ENCODE data around the gene TPGS1.

TPGS1 gene

DNA sequence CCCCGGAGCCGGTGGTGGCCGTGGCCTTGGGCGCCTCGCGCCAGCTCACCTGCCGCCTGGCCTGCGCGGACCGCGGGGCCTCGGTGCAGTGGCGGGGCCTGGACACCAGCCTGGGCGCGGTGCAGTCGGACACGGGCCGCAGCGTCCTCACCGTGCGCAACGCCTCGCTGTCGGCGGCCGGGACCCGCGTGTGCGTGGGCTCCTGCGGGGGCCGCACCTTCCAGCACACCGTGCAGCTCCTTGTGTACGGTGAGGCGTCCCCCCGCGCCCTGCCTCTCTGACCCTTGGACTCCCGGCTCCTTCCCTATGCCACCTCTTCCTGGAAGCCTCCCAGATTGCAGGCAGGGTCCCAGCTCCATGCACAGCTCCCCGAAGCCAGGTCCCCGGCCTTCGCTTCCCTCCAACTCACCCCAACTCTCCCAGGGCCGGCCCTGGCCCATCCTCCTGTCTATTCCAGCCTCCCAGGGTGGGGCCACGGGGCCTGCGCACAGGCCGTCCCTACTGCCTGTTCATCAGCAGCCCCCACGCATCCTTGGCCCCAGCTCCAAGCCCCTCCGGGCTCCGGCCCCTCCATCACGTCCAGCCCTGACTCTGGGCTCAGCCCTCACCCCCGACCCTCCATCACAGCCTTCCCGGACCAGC lies 9.3 kb upstream of the TPGS1 start:
- ChIA-PET POLR2A (interaction anchor here (1.3 kb wide), 1 partner anchor 9 kb away, joined by 4 read pairs; no protein-coding TSS in a partner anchor), CTCF (interaction anchor here (1.1 kb wide), 1 partner anchor 13 kb away, joined by 5 read pairs; no protein-coding TSS in a partner anchor)
- TF ChIP-seq FOXK2 (IDR thresholded peaks at IDR 0.05) (no peak), LEF1 (IDR thresholded peaks at IDR 0.05; ENCODE audit: borderline replicate concordance) (no peak)
- DNase-seq (ENCODE audit: extremely low spot score): no peak

DNA sequence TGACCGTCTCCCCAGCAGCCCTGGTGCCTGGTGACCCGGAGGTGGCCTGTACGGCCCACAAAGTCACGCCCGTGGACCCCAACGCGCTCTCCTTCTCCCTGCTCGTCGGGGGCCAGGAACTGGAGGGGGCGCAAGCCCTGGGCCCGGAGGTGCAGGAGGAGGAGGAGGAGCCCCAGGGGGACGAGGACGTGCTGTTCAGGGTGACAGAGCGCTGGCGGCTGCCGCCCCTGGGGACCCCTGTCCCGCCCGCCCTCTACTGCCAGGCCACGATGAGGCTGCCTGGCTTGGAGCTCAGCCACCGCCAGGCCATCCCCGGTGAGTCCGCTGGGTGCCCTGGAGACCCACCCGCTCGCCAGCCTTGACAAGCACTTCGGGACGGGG lies 8.8 kb upstream of the TPGS1 start:
- ChIA-PET CTCF (interaction anchor here (1.1 kb wide), 1 partner anchor 12 kb away, joined by 5 read pairs; no protein-coding TSS in a partner anchor), POLR2A (interaction anchor here (1.3 kb wide), 1 partner anchor 10 kb away, joined by 4 read pairs; no protein-coding TSS in a partner anchor)
- TF ChIP-seq LEF1 (IDR thresholded peaks at IDR 0.05; ENCODE audit: borderline replicate concordance): no peak
- no peak for TF ChIP-seq NFRKB (IDR thresholded peaks at IDR 0.05)
- no peak for TF ChIP-seq ARNT (IDR thresholded peaks at IDR 0.05)
- TF ChIP-seq HDGF (IDR thresholded peaks at IDR 0.05; ENCODE audit: borderline replicate concordance): no peak
- no peak for TF ChIP-seq SP1 (IDR thresholded peaks at IDR 0.05)
- DNase-seq (ENCODE audit: extremely low spot score): no peak

DNA sequence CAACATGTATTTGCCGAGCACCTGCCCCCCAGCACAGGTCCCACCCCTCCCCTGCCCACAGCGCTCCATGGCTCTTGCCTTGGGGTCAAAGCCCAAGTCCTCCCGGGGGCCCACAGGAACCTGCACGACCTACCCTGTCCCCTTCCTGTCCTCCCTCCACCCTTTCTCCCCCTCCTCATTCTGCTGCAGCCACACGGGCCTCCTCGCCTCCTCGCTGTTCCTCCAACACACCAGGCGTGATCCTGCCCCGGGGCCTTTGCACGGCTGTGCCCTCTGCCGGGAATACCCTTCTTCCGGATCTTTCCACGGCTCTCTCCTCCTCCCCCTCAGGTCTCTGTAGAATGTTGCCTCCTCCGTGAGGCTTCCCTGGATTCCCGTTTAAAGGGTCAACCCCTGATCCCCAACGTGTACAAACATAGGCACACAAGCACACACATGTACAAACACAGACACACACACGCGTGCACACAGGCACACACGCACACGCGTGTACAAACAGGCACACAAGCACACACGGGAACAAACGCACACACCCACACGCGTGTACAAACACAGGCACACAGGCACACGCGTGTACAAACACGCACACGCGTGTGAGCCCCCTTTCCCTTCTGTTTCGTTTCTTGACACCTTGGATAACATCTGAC lies 8.2 kb upstream of the TPGS1 start:
- POLR2A ChIA-PET: no interaction called here

DNA sequence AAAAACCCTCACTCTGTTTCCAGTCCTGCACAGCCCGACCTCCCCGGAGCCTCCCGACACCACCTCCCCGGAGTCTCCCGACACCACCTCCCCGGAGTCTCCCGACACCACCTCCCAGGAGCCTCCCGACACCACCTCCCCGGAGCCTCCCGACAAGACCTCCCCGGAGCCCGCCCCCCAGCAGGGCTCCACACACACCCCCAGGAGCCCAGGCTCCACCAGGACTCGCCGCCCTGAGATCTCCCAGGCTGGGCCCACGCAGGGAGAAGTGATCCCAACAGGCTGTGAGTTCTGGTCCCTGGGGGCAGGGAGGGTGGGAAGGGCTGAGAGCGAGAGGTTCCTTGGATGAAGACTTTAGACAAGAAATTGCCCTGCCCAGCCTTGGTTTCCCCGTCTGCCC lies 5.7 kb upstream of the TPGS1 start:
- TF ChIP-seq FOXM1 (IDR thresholded peaks at IDR 0.05; ENCODE audit: borderline replicate concordance) (no peak), LEF1 (IDR thresholded peaks at IDR 0.05; ENCODE audit: borderline replicate concordance) (no peak), FOXK2 (IDR thresholded peaks at IDR 0.05) (no peak), SUZ12 (IDR thresholded peaks at IDR 0.05) (no peak), HDGF (IDR thresholded peaks at IDR 0.05; ENCODE audit: borderline replicate concordance) (no peak), CTBP1 (IDR thresholded peaks at IDR 0.05; ENCODE audit: borderline replicate concordance) (no peak), NFRKB (IDR thresholded peaks at IDR 0.05) (no peak), SP1 (IDR thresholded peaks at IDR 0.05) (no peak), L3MBTL2 (conservative IDR thresholded peaks at IDR 0.05) (no peak)
- ChIA-PET POLR2A (no interaction called here), CTCF (no interaction called here)
- no peak for DNase-seq (ENCODE audit: extremely low spot score)

More for the DNA sequence above, 8.2 kb upstream of the TPGS1 start:
- CTCF ChIA-PET: no interaction called here
- no peak for DNase-seq (ENCODE audit: extremely low spot score)
- TF ChIP-seq FOXM1 (IDR thresholded peaks at IDR 0.05; ENCODE audit: borderline replicate concordance) (no peak), LEF1 (IDR thresholded peaks at IDR 0.05; ENCODE audit: borderline replicate concordance) (no peak), SUZ12 (IDR thresholded peaks at IDR 0.05) (no peak), NFRKB (IDR thresholded peaks at IDR 0.05) (no peak), HDGF (IDR thresholded peaks at IDR 0.05; ENCODE audit: borderline replicate concordance) (no peak), ARNT (IDR thresholded peaks at IDR 0.05) (no peak), L3MBTL2 (conservative IDR thresholded peaks at IDR 0.05) (no peak), CTBP1 (IDR thresholded peaks at IDR 0.05; ENCODE audit: borderline replicate concordance) (no peak), TARDBP (IDR thresholded peaks at IDR 0.05) (no peak), SP1 (IDR thresholded peaks at IDR 0.05) (no peak), ZNF384 (IDR thresholded peaks at IDR 0.05) (no peak), BHLHE40 (IDR thresholded peaks at IDR 0.05; ENCODE audit: borderline replicate concordance) (no peak), ELF4 (IDR thresholded peaks at IDR 0.05) (no peak), FOXA1 (IDR thresholded peaks at IDR 0.05) (no peak), FOXK2 (IDR thresholded peaks at IDR 0.05) (no peak)
- TF ChIP-seq, protein P1, sequence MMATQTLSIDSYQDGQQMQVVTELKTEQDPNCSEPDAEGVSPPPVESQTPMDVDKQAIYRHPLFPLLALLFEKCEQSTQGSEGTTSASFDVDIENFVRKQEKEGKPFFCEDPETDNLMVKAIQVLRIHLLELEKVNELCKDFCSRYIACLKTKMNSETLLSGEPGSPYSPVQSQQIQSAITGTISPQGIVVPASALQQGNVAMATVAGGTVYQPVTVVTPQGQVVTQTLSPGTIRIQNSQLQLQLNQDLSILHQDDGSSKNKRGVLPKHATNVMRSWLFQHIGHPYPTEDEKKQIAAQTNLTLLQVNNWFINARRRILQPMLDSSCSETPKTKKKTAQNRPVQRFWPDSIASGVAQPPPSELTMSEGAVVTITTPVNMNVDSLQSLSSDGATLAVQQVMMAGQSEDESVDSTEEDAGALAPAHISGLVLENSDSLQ (IDR thresholded peaks at IDR 0.05): no peak

DNA sequence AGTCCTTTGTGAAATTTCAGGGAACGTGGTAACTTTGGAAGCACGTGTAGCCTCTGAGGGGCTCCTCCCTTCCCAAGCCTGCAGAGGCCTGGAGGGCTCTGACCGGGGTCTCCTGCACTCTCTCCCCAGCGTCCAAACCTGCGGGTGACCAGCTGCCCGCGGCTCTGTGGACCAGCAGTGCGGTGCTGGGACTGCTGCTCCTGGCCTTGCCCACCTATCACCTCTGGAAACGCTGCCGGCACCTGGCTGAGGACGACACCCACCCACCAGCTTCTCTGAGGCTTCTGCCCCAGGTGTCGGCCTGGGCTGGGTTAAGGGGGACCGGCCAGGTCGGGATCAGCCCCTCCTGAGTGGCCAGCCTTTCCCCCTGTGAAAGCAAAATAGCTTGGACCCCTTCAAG lies 2.7 kb upstream of the TPGS1 start:
- TF ChIP-seq L3MBTL2 (conservative IDR thresholded peaks at IDR 0.05) (no peak), CTBP1 (IDR thresholded peaks at IDR 0.05; ENCODE audit: borderline replicate concordance) (no peak), ARNT (IDR thresholded peaks at IDR 0.05) (no peak), ELF4 (IDR thresholded peaks at IDR 0.05) (no peak), ZNF384 (IDR thresholded peaks at IDR 0.05) (no peak), TARDBP (IDR thresholded peaks at IDR 0.05) (no peak), FOXK2 (IDR thresholded peaks at IDR 0.05) (no peak), FOXM1 (IDR thresholded peaks at IDR 0.05; ENCODE audit: borderline replicate concordance) (no peak), LEF1 (IDR thresholded peaks at IDR 0.05; ENCODE audit: borderline replicate concordance) (no peak), NFRKB (IDR thresholded peaks at IDR 0.05) (no peak), BHLHE40 (IDR thresholded peaks at IDR 0.05; ENCODE audit: borderline replicate concordance) (no peak), FOXA1 (IDR thresholded peaks at IDR 0.05) (no peak), SUZ12 (IDR thresholded peaks at IDR 0.05) (no peak), HDGF (IDR thresholded peaks at IDR 0.05; ENCODE audit: borderline replicate concordance) (no peak), SP1 (IDR thresholded peaks at IDR 0.05) (no peak)
- TF ChIP-seq, protein P1 (IDR thresholded peaks at IDR 0.05): no peak
- ChIA-PET POLR2A (interaction anchor here (1.3 kb wide), 1 partner anchor 16 kb away, joined by 4 read pairs; no protein-coding TSS in a partner anchor), CTCF (no interaction called here)
- no peak for DNase-seq (ENCODE audit: extremely low spot score)

DNA sequence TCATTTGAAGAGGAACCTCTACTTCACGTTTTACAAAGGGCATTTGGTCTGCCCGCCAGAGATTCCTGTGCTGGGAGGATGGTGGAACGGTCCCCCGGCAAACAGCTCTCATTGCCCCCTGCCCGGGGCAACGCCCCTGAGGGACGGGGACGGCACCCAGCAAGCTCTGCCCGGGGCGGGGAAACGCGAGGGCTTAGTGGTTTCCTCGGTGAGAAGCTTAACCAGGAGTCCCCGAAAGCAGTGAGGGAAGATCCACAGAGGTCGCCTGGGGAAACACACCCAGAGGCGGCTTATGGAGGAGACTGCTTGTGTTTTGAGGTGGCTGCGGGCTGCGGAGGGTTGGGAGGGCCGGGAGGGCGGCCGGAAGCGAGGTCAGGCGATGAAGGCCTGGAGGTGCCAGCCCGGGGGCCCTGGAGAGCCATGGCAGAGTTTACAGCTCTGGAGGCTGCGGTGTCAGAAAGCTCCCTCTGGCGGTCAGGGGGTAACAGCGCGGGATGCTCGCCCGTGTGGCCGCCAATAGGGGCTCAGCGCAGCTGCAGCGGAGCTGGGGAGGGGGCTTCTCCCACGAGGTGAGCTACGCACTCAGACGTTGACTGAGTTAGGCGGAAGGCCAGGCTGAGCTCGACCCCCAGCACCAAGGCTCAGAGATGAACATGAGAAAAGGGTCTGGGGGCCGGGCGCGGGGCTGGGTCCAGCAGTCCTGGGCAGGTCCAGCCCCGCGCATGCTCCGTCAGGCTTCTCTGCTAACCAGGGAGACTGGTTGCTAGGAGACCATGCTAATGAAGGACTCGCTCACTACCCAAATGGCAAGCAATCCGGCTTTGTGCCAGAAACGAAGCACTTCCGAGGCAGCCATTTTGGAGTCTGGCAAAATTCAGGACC lies 652 bp upstream of the TPGS1 start:
- POLR2A ChIA-PET: interaction anchor here (1.2 to 1.8 kb wide), 6 partner anchors 11 to 25 kb away, joined by 3 to 24 read pairs (median 6); partner anchors contain the start of gene CDC34
- CTCF ChIA-PET: interaction anchor here (0.6 to 1.4 kb wide), 8 partner anchors 9 to 240 kb away, joined by 3 to 11 read pairs (median 3); partner anchors contain the start of gene CDC34
- TF ChIP-seq HDGF (IDR thresholded peaks at IDR 0.05; ENCODE audit: borderline replicate concordance) (no peak; the same call in 1 of the 2 replicates), L3MBTL2 (conservative IDR thresholded peaks at IDR 0.05) (peak; percentile 50)
- DNase-seq (ENCODE audit: extremely low spot score): peak; percentile 95
